Chondrocyte (in vitro differentiated cells): ENCODE data around the gene ABHD16B. TPM values are rescaled to one million over a fixed set of nuclear protein-coding genes. Genes with fewer than 3 reads are reported as not detected.
A peak's percentile ranks its signal among the peaks of the same experiment; 100 is the strongest.

Source experiments
- DNase-seq: peaks from one replicate; pipeline ENCODE4 v3.0.0; 2021; ENCODE audit warnings: mixed read lengths, low spot score
- H3K27ac Mint-ChIP-seq: one replicate; pipeline ENCODE4 v1.8.0; 2021; ENCODE audit warnings: mild to moderate bottlenecking, moderate library complexity, mixed read lengths; ENCODE audit not compliant: unreplicated experiment
- H3K27me3 Mint-ChIP-seq: 2 replicates; pipeline ENCODE4 v1.8.0; 2021; ENCODE audit warnings: low read depth, mixed read lengths
- H3K36me3 Mint-ChIP-seq: 2 replicates; pipeline ENCODE4 v1.8.0; 2021; ENCODE audit warnings: low read depth, mixed read lengths
- H3K4me1 Mint-ChIP-seq: 2 replicates; pipeline ENCODE4 v1.8.0; 2021; ENCODE audit warnings: low read depth, mild to moderate bottlenecking, mixed read lengths
- H3K4me3 Mint-ChIP-seq: one replicate; pipeline ENCODE4 v1.8.0; 2021; ENCODE audit warnings: mild to moderate bottlenecking, moderate library complexity, mixed read lengths; ENCODE audit not compliant: unreplicated experiment
- H3K9me3 Mint-ChIP-seq: 2 replicates; pipeline ENCODE4 v1.8.0; 2021; ENCODE audit warnings: low read depth, mixed read lengths
- CTCF ChIP-seq: fragments of 200-600 bp; sonication (generic); IDR thresholded peaks from 2 replicates; pipeline ENCODE4 v1.5.0; 2021; ENCODE audit warnings: antibody characterized with exemption, mild to moderate bottlenecking, moderate library complexity
- total RNA-seq: library from RNA; stranded (reverse); gene quantifications from 3 replicates; pipeline ENCODE4 v1.2.1, GENCODE V29; 2021

ABHD16B gene
- total RNA-seq, 1 donor from 2014 or later, result not detected

- no peaks in the 10 kb centered on the region for H3K36me3 Mint-ChIP-seq
- H3K4me1 Mint-ChIP-seq, result peaks cover 39% of the 10 kb centered on the region
- H3K27ac Mint-ChIP-seq, result peak overlapping the region; percentile 90
- H3K9me3 Mint-ChIP-seq, result no peaks in the 10 kb centered on the region
- no peak for DNase-seq
- TF ChIP-seq CTCF, result no peak
- no peaks in the 10 kb centered on the region for H3K27me3 Mint-ChIP-seq
- peak overlapping the region; percentile 79 for H3K4me3 Mint-ChIP-seq
Measured at GRCh38 chr20:63896264-63897105, 35.2 kb downstream of the ABHD16B start.

DNA sequence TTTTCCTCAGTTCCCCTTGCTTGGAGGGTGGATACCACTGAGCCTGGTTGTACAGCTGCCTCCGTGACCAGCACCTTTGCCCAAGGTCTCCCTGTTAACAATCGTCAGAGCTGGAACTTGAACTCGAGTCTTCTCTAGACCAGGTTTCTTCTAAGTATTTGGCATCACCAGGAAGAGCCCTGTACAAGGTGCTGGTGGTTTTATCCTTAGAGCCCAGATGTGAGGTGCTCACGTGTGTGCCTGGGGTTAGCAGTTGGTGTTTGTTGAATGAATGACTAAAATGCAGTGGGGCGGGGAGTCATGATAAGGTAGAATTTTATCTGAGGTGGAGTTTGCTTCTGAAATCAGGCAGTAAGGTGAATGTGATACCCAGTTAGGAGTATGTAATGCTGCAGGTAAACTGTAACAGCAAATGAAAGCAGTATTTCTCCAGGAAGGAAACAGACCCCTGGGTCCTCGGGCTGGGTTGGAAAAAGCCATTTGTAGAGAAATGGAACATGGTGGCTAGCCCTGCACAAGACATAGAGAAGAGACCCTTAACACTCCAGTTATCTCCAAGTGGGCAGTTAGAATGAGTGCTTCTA, 36.8 kb downstream of the ABHD16B start:
- no peaks in the 10 kb centered on the region for H3K36me3 Mint-ChIP-seq
- no peak for TF ChIP-seq CTCF
- DNase-seq, result no peak
- H3K9me3 Mint-ChIP-seq, result no peaks in the 10 kb centered on the region
- H3K27ac Mint-ChIP-seq, result peak overlapping the region; percentile 5
- H3K4me1 Mint-ChIP-seq, result peaks cover 42% of the 10 kb centered on the region
- H3K4me3 Mint-ChIP-seq, result no peak overlapping the region
- no peaks in the 10 kb centered on the region for H3K27me3 Mint-ChIP-seq

DNA sequence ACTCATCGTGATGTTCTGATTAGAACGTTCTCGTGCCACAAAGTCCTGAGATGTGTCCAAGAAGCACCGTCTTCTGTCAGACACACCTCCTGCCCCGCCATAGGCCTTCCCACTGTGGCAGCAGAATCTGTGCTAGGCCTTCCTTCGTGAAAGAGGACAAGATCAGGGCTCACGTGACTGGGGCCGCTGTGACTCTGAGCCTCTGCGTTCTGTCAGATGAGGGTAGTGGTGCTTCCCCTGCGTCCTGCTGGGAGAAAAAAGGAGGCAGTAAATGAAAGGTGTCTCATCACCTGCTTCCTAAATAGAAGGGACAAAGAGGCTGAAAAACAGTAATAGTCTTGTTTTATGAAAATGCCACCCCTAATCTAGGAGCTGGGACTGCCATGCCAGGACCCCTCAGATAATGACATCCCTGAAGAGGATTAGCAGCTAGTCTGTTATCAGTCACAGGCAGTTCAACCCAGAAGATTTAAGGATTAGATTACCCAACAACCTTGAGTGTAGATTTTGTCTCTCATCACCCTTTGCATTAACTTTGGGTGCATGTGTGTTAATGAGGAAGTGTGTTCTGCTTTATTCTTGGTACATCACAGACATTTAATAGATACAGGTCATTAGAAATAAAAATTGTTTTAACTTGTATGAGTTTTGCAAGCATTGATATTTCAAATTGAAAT, 37.7 kb downstream of the ABHD16B start:
- no peak for DNase-seq
- no peak overlapping the region for H3K4me3 Mint-ChIP-seq
- no peak overlapping the region for H3K27ac Mint-ChIP-seq
- H3K27me3 Mint-ChIP-seq, result no peaks in the 10 kb centered on the region
- TF ChIP-seq CTCF, result no peak
- H3K36me3 Mint-ChIP-seq, result no peaks in the 10 kb centered on the region
- H3K4me1 Mint-ChIP-seq, result peaks cover 44% of the 10 kb centered on the region
- no peaks in the 10 kb centered on the region for H3K9me3 Mint-ChIP-seq

- Mint-ChIP-seq H3K4me1 (peaks cover 38% of the 10 kb centered on the region), H3K9me3 (no peaks in the 10 kb centered on the region), H3K27ac (no peak overlapping the region), H3K36me3 (no peaks in the 10 kb centered on the region), H3K27me3 (no peaks in the 10 kb centered on the region), H3K4me3 (no peak overlapping the region)
- TF ChIP-seq CTCF, result no peak
- no peak for DNase-seq
Measured at GRCh38 chr20:63900413-63900812, 39.1 kb downstream of the ABHD16B start.

DNA sequence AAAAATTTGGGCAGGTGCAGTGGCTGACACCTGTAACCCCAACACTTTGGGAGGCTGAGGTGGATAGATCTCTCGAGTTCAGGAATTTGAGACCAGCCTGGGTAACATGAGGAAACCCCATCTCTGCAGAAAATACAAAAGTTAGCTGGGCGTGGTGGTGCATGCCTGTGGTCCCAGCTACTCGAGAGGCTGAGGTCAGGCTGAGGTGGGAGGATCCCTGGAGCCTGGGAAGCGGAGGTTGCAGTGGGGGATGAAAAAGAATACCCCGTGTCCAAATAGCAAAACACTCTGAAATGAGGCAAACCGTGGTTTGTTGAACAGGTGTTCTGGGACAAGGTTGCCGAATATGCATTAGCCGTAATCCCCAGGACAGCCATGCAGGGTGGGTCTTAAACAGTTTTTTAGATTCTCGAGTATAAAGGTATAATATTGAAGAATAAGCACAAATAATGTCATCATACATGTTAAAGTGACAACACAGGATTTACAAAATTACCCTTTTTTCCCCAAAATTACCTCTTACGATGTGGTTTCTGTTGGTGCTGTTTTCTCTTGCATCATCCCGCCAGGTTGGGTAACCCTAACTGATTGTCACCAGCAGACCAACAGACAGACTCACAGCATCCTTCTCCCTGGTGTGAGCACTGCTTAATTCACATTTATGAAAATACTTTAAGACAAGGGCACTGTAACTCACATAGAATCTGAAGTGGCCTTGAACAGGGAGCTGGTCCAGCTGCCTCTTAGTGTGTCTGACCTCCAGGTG, 42.7 kb downstream of the ABHD16B start:
- H3K27me3 Mint-ChIP-seq, result no peaks in the 10 kb centered on the region
- TF ChIP-seq CTCF, result no peak
- H3K4me3 Mint-ChIP-seq, result no peak overlapping the region
- H3K9me3 Mint-ChIP-seq, result no peaks in the 10 kb centered on the region
- H3K36me3 Mint-ChIP-seq, result no peaks in the 10 kb centered on the region
- peaks cover 18% of the 10 kb centered on the region for H3K4me1 Mint-ChIP-seq
- no peak overlapping the region for H3K27ac Mint-ChIP-seq
- DNase-seq, result no peak
